ENCODE data around the gene TBATA. TPM values are rescaled to one million over a fixed set of nuclear protein-coding genes. Genes with fewer than 3 reads are reported as not detected.

TBATA gene
- not detected in 2 replicates for total RNA-seq (2021; fragmentation: NEBNext Ultra II Directional; extraction: Animal tissue kit (Norgen Biotek cat#: 25700))
- polyA plus RNA-seq (2011; rRNA removed), result not detected in 2 replicates
- not detected for polyA plus RNA-seq (2011; cell fraction: cytosol; rRNA removed)
- polyA plus RNA-seq (2011; cell fraction: nucleus; rRNA removed), result not detected
- not detected in 4 replicates for polyA plus RNA-seq (2012, experiment 1 of 2)
- not detected for polyA plus RNA-seq (2012, experiment 2 of 2)
- polyA plus RNA-seq (2013, experiment 1 of 2), result not detected
- polyA plus RNA-seq (2013, experiment 2 of 2), result not detected
- not detected in 2 replicates for polyA minus RNA-seq (2011; rRNA and poly(A)+ RNA removed)
- not detected for polyA minus RNA-seq (2011; cell fraction: cytosol; rRNA and poly(A)+ RNA removed)
- polyA minus RNA-seq (2011; cell fraction: nucleus; rRNA and poly(A)+ RNA removed), result not detected
- long read RNA-seq, experiment 1, result 0 reads
- long read RNA-seq, experiment 2, result 0 reads

- Histone ChIP-seq H2BK120ac (replicated peaks; ENCODE audit: low read depth, low read length) (no peak within 1 kb of the TSS), H3K4me3 (ENCODE audit: extremely low read depth in 1 of 4, insufficient read depth in 2 of 4, low read depth in 3 of 4, low read length in 4 of 4) (no peak within 1 kb of the TSS), H3K23me2 (ENCODE audit: low read depth, low read length) (no peaks in the 10 kb centered on the region), H4K8ac (ENCODE audit: extremely low read depth, insufficient read depth, low read length) (peak within 1 kb of the TSS; percentile 62), H4K91ac (replicated peaks; ENCODE audit: insufficient read length, low read length) (no peak within 1 kb of the TSS), H3K36me3 (ENCODE audit: control insufficient read depth in 2 of 4, insufficient read depth in 4 of 4, low read length in 3 of 4) (no peaks in the 10 kb centered on the region), H3K14ac (ENCODE audit: insufficient read length) (no peak within 1 kb of the TSS), H3K23ac (ENCODE audit: insufficient read length) (no peak within 1 kb of the TSS), H3K27me3 (replicated peaks in 1 of 4; ENCODE audit: control insufficient read depth in 3 of 4, extremely low read depth in 1 of 4, insufficient read depth in 3 of 4, low read length in 3 of 4) (no peaks in the 10 kb centered on the region), H2BK20ac (ENCODE audit: low read length) (no peak within 1 kb of the TSS), H3K9ac (replicated peaks in 1 of 4; ENCODE audit: extremely low read depth in 1 of 4, low read depth in 3 of 4, low read length in 3 of 4) (no peak within 1 kb of the TSS; a peak in 1 of 7 replicates), H3K4me1 (replicated peaks in 1 of 4; ENCODE audit: control insufficient read depth in 3 of 4, insufficient read depth in 4 of 4, low read length in 3 of 4) (no peaks in the 10 kb centered on the region), H2AFZ (ENCODE audit: low read length) (no peak within 1 kb of the TSS), H2BK5ac (ENCODE audit: low read depth, low read length) (no peak within 1 kb of the TSS), H3K9me3 (ENCODE audit: insufficient read depth in 2 of 2, low read depth in 1 of 2, low read length in 1 of 2) (no peaks in the 10 kb centered on the region), H3K79me2 (ENCODE audit: control insufficient read depth in 1 of 2, insufficient read depth in 2 of 2, low read length in 2 of 2) (no peaks in the 10 kb centered on the region), H3K56ac (replicated peaks; ENCODE audit: insufficient read length, low read depth, low read length) (no peak within 1 kb of the TSS), H3K4me2 (ENCODE audit: insufficient read depth in 1 of 2, low read depth in 2 of 2, low read length in 2 of 2) (no peak within 1 kb of the TSS), H3K27ac (ENCODE audit: low read depth, low read length) (no peak within 1 kb of the TSS), H4K20me1 (replicated peaks in 1 of 2; ENCODE audit: control insufficient read depth in 1 of 2, insufficient read depth in 2 of 2, low read length in 2 of 2) (no peaks in the 10 kb centered on the region), H2BK15ac (ENCODE audit: low read length) (no peak within 1 kb of the TSS), H2AK5ac (ENCODE audit: low read depth, low read length) (no peak within 1 kb of the TSS), H4K5ac (ENCODE audit: insufficient read length, low read depth, low read length) (no peak within 1 kb of the TSS), H3K4ac (replicated peaks; ENCODE audit: insufficient read length, low read depth, low read length) (no peak within 1 kb of the TSS), H3K79me1 (ENCODE audit: low read depth, low read length) (no peaks in the 10 kb centered on the region), H3K18ac (ENCODE audit: extremely low read depth, low read length) (no peak within 1 kb of the TSS), H2BK12ac (ENCODE audit: low read depth, low read length) (no peak within 1 kb of the TSS)
- FAIRE-seq (no peak), DNase-seq (ENCODE audit: low read depth in 1 of 2, low spot score in 2 of 2) (no peak)
- POLR2A ChIA-PET (ENCODE audit: partially characterized antibody), result no interaction called here
- 94% methylated on average over 4 of the region's 4 CpGs; no CpG with 5 or more reads in 1 of the 2 experiments for WGBS, 2 experiments (ENCODE audit: extremely low coverage in 1 of 2, insufficient coverage in 1 of 2, insufficient read length in 1 of 2, insufficient replicate concordance in 2 of 2, low coverage in 1 of 2, low lambda C conversion rate in 2 of 2, missing lambda C conversion rate in 1 of 2)
- CTCF ChIA-PET (ENCODE audit: partially characterized antibody), result no interaction called here
- TF ChIP-seq CHD2 (IDR thresholded peaks at IDR 0.05; ENCODE audit: low read length) (no peak), RNF2 (IDR thresholded peaks at IDR 0.05; ENCODE audit: borderline replicate concordance, low read depth, low read length, missing control alignments, poor library complexity, severe bottlenecking) (no peak), POU5F1 (IDR thresholded peaks at IDR 0.05; ENCODE audit: low read depth, low read length) (no peak), KDM5A (IDR thresholded peaks at IDR 0.05; ENCODE audit: low read length) (no peak), KDM4A (IDR thresholded peaks at IDR 0.05; ENCODE audit: low read depth, low read length, severe bottlenecking) (no peak), USF2 (IDR thresholded peaks at IDR 0.05; ENCODE audit: low read length) (no peak), JUND (IDR thresholded peaks at IDR 0.05; ENCODE audit: low read length) (no peak)
These were observed at the start of gene TBATA for GRCh38 chr10:70785190-70785589. Gene TBATA, minus strand, starts transcription at chr10:70785377. Its CDS starts 1,998 bp downstream, at chr10:70783379.

Measured in H1 (cell line).